ENCODE data around the gene TAF1.

GRCh38 chrX:71466979-71467523, 100.9 kb downstream of the TAF1 start:
- TF ChIP-seq POU6F1 (CRISPR knock-in tag; IDR thresholded peaks at IDR 0.05; ENCODE audit: borderline replicate concordance, low read depth) (no peak), GLIS3 (CRISPR knock-in tag; IDR thresholded peaks at IDR 0.05) (no peak), CSDC2 (CRISPR knock-in tag; IDR thresholded peaks at IDR 0.05) (no peak), ZFP3 (CRISPR knock-in tag; IDR thresholded peaks at IDR 0.05) (no peak), ESRRG (CRISPR knock-in tag; IDR thresholded peaks at IDR 0.05) (no peak)

All from SK-N-SH treated with all-trans-retinoic acid at 6 μM for 48 hours (cell line).